PC-3 (cell line): ENCODE data around the gene CDR2L. TPM values are rescaled to one million over a fixed set of nuclear protein-coding genes. Genes with fewer than 3 reads are reported as not detected.

Source experiments
- ATAC-seq: fragments of 200-7000 bp; cut with Tn5 transposase; 2 replicates; pipeline ENCODE4 v1.9.1; 2020; ENCODE audit warnings: mild to moderate bottlenecking, moderate library complexity
- BruUV-seq: library from RNA; stranded (reverse); fragments of 400-500 nt; replicated peaks from 2 replicates; lab custom pipeline; 2021; lab: Mats Ljungman, UMichigan
- CTCF ChIA-PET: fragments of 300-600 bp; sonication (Branson Sonifier 250); formaldehyde crosslinking; loops from one replicate; lab custom pipeline; 2022; ENCODE audit warnings: antibody characterized with exemption; lab: Charles Lee
- POLR2A ChIA-PET: fragments of 300-600 bp; sonication (Branson Sonifier 250); formaldehyde crosslinking; loops from one replicate; lab custom pipeline; 2022; ENCODE audit warnings: antibody characterized with exemption; ENCODE audit not compliant: unreplicated experiment; lab: Charles Lee
- DNase-seq: peaks from one replicate; pipeline ENCODE4 v3.0.0-alpha.2; 2015
- H2AFZ ChIP-seq: fragments of 300-600 bp; sonication (generic); 2 replicates; pipeline ENCODE4 v1.6.0; 2016; ENCODE audit warnings: antibody characterized with exemption, low read length
- H3F3A ChIP-seq: fragments of 300-600 bp; sonication (generic); one replicate; pipeline ENCODE4 v1.6.0; 2017; ENCODE audit warnings: antibody characterized with exemption, low read length, control low read depth, mild to moderate bottlenecking; ENCODE audit not compliant: unreplicated experiment
- H3K27ac ChIP-seq: fragments of 300-600 bp; sonication (generic); 2 replicates; pipeline ENCODE4 v1.5.1; 2016; ENCODE audit warnings: mild to moderate bottlenecking, low read length
- H3K27me3 ChIP-seq: fragments of 300-600 bp; sonication (generic); 2 replicates; pipeline ENCODE4 v1.6.1; 2016; ENCODE audit warnings: low read length, mixed read lengths
- H3K36me3 ChIP-seq: fragments of 300-600 bp; sonication (generic); 2 replicates; pipeline ENCODE4 v1.6.1; 2016; ENCODE audit warnings: low read depth, mixed run types, low read length, mixed read lengths
- H3K4me1 ChIP-seq: fragments of 300-600 bp; sonication (generic); 2 replicates; pipeline ENCODE4 v1.5.1; 2016; ENCODE audit warnings: low read length; ENCODE audit not compliant: insufficient read depth
- H3K4me2 ChIP-seq: fragments of 300-600 bp; sonication (generic); 2 replicates; pipeline ENCODE4 v1.6.0; 2016; ENCODE audit warnings: low read length
- H3K4me3 ChIP-seq: fragments of 300-600 bp; sonication (generic); 2 replicates; pipeline ENCODE4 v1.5.1; 2016; ENCODE audit warnings: mild to moderate bottlenecking, low read length, mixed read lengths
- H3K79me2 ChIP-seq: fragments of 300-600 bp; sonication (generic); 2 replicates; pipeline ENCODE4 v1.6.1; 2017; ENCODE audit warnings: low read length, mixed read lengths
- H3K9ac ChIP-seq: fragments of 300-600 bp; sonication (generic); 2 replicates; pipeline ENCODE4 v1.6.0; 2016; ENCODE audit warnings: mild to moderate bottlenecking, low read length
- H3K9me2 ChIP-seq: fragments of 300-600 bp; sonication (generic); replicated peaks from 2 replicates; pipeline ENCODE4 v1.6.1; 2016; ENCODE audit warnings: mixed run types, low read length, mixed read lengths
- H3K9me3 ChIP-seq: fragments of 300-600 bp; sonication (generic); 2 replicates; pipeline ENCODE4 v1.6.1; 2016; ENCODE audit warnings: low read length, mixed read lengths
- H4K20me1 ChIP-seq: fragments of 300-600 bp; sonication (generic); 2 replicates; pipeline ENCODE4 v1.6.1; 2016; ENCODE audit warnings: low read length, mixed read lengths
- CTCF ChIP-seq: fragments of 300-600 bp; sonication (generic); conservative IDR thresholded peaks from 2 replicates; pipeline ENCODE4 v1.5.1; 2017; ENCODE audit warnings: antibody characterized with exemption, low read depth, mild to moderate bottlenecking, low read length
- EZH2 ChIP-seq: fragments of 300-600 bp; sonication (generic); IDR thresholded peaks from one replicate; pipeline ENCODE4 v1.6.1; 2017; ENCODE audit warnings: antibody characterized with exemption, mild to moderate bottlenecking, low read length; ENCODE audit not compliant: unreplicated experiment
- EZH2phosphoT487 ChIP-seq: fragments of 300-600 bp; sonication (generic); IDR thresholded peaks from 2 replicates; pipeline ENCODE4 v1.6.1; 2018; ENCODE audit warnings: mild to moderate bottlenecking, antibody characterized with exemption, low read length, borderline replicate concordance
- intact Hi-C: fragments of 100-400 bp; cut with micrococcal nuclease; formaldehyde crosslinking; loops from 2 replicates; pipeline ENCODE4 v1.9.0; 2023
- total RNA-seq: library from RNA; depleted of rRNA; stranded (reverse); fragments of >200 nt; gene quantifications from 2 replicates; pipeline ENCODE4 v1.2.3, GENCODE V29; 2014

The CDR2L gene
- total RNA-seq, 1 experiment from 2014 or later: 35.8 TPM

GRCh38 chr17:74975943-74976342, 11.5 kb upstream of the CDR2L start:
- Histone ChIP-seq H3K27me3 (no peaks in the 10 kb centered on the region), H3K9me2 (no peaks in the 10 kb centered on the region), H3K4me3 (no peak overlapping the region), H3K36me3 (no peaks in the 10 kb centered on the region), H4K20me1 (no peaks in the 10 kb centered on the region), H3K79me2 (peaks cover 10% of the 10 kb centered on the region), H3K9ac (no peak overlapping the region), H3K4me1 (peaks cover 10% of the 10 kb centered on the region), H3K9me3 (no peaks in the 10 kb centered on the region), H3K4me2 (no peak overlapping the region), H3K27ac (no peak overlapping the region), H2AFZ (no peak overlapping the region), H3F3A (no peaks in the 10 kb centered on the region)
- ChIA-PET CTCF (no interaction called here), POLR2A (no interaction called here)
- no TSS peak for BruUV-seq
- TF ChIP-seq EZH2phosphoT487: no peak
- no peak for TF ChIP-seq EZH2
- no peak for TF ChIP-seq CTCF
- ATAC-seq: no peak
- no peak for DNase-seq
- intact Hi-C loops: no loop called here

GRCh38 chr17:74977802-74978201, 9.6 kb upstream of the CDR2L start:
- Histone ChIP-seq H3K4me2 (no peak overlapping the region), H2AFZ (no peak overlapping the region), H3K4me1 (peaks cover 12% of the 10 kb centered on the region), H3K36me3 (no peaks in the 10 kb centered on the region), H3K9ac (no peak overlapping the region), H3K9me2 (no peaks in the 10 kb centered on the region), H3F3A (no peaks in the 10 kb centered on the region), H3K27me3 (no peaks in the 10 kb centered on the region), H3K4me3 (no peak overlapping the region), H3K9me3 (no peaks in the 10 kb centered on the region), H3K27ac (no peak overlapping the region), H3K79me2 (no peaks in the 10 kb centered on the region), H4K20me1 (no peaks in the 10 kb centered on the region)
- intact Hi-C loops: no loop called here
- no TSS peak for BruUV-seq
- DNase-seq (no peak), ATAC-seq (no peak)
- TF ChIP-seq EZH2: no peak
- TF ChIP-seq EZH2phosphoT487: no peak
- no peak for TF ChIP-seq CTCF
- ChIA-PET CTCF (no interaction called here), POLR2A (no interaction called here)

GRCh38 chr17:74978240-74978639, 9.2 kb upstream of the CDR2L start:
- H3K4me3 ChIP-seq: no peak overlapping the region
- TF ChIP-seq EZH2phosphoT487: no peak
- no peak for TF ChIP-seq CTCF
- TF ChIP-seq EZH2: no peak
- H3K4me2 ChIP-seq: no peak overlapping the region
- BruUV-seq: no TSS peak
- ChIA-PET POLR2A (no interaction called here), CTCF (no interaction called here)
- H3K27ac ChIP-seq: no peak overlapping the region
- H3K36me3 ChIP-seq: no peaks in the 10 kb centered on the region
- H3K79me2 ChIP-seq: no peaks in the 10 kb centered on the region
- DNase-seq: no peak
- H3K9me2 ChIP-seq: no peaks in the 10 kb centered on the region
- no peak overlapping the region for H3K9ac ChIP-seq
- no peaks in the 10 kb centered on the region for H3F3A ChIP-seq
- H2AFZ ChIP-seq: no peak overlapping the region
- peaks cover 12% of the 10 kb centered on the region for H3K4me1 ChIP-seq
- no peaks in the 10 kb centered on the region for H3K9me3 ChIP-seq
- intact Hi-C loops: no loop called here
- H3K27me3 ChIP-seq: no peaks in the 10 kb centered on the region
- ATAC-seq: no peak
- H4K20me1 ChIP-seq: no peaks in the 10 kb centered on the region
